Esophagus squamous epithelium (tissue), 4 donors: ENCODE measurements around the gene APOL3.

Source experiments
- CTCF ChIP-seq, 6 experiments: fragments of 450-650 bp in 4 of 6; fragments of 200-600 bp in 2 of 6; sonication (generic) in 2 of 6; IDR thresholded peaks; one replicate each; pipeline ENCODE4 v1.5.1; 2016 to 2019; ENCODE audit warnings: antibody characterized with exemption in 6 of 6, mild to moderate bottlenecking in 4 of 6, moderate library complexity in 4 of 6
- POLR2A ChIP-seq, 4 donors: fragments of 450-650 bp; IDR thresholded peaks; one replicate each; pipeline ENCODE4 v1.6.1; 2017; ENCODE audit warnings: antibody characterized with exemption in 4 of 4, mild to moderate bottlenecking in 4 of 4, moderate library complexity in 3 of 4

- no peak for TF ChIP-seq CTCF (IDR thresholded peaks at IDR 0.05)
- no peak for TF ChIP-seq POLR2A (IDR thresholded peaks at IDR 0.05)
These were observed 21.5 kb upstream of the APOL3 start for GRCh38 chr22:36182056-36182455.
